HCT116 (cell line): ENCODE measurements around the gene IGF2R. TPM values are rescaled to one million over a fixed set of nuclear protein-coding genes. Genes with fewer than 3 reads are reported as not detected.

Experiments
- ATAC-seq: fragments of 200-7000 bp; cut with Tn5 transposase; 2 replicates; pipeline ENCODE4 v1.9.1; 2020; ENCODE audit warnings: mild to moderate bottlenecking, moderate library complexity
- BruUV-seq: library from RNA; stranded (reverse); fragments of 400-500 nt; replicated peaks from 2 replicates; lab custom pipeline; 2021; lab: Mats Ljungman, UMichigan
- CTCF ChIA-PET: fragments of 300-600 bp; sonication (Branson Sonifier 250); formaldehyde crosslinking; loops from one replicate; lab custom pipeline; 2021; ENCODE audit warnings: antibody characterized with exemption; lab: Charles Lee
- POLR2A ChIA-PET: fragments of 300-600, 350-600 bp; sonication (Branson Sonifier 250); formaldehyde crosslinking; loops from one replicate; lab custom pipeline; 2021; ENCODE audit warnings: antibody characterized with exemption; lab: Charles Lee
- RAD21 ChIA-PET, 2 experiments: fragments of 300-600 bp; sonication (Branson Sonifier 250); formaldehyde crosslinking; loops; one replicate each; lab custom pipeline; 2023; ENCODE audit warnings: low total read pairs in 2 of 2; ENCODE audit not compliant: uncharacterized antibody in 2 of 2, unreplicated experiment in 2 of 2, low non-redundant PET in 1 of 2; lab: Charles Lee
- DNase-seq: peaks from one replicate; pipeline ENCODE4 v3.0.0-alpha.2; 2010; ENCODE audit warnings: low read depth, low spot score
- H2AFZ ChIP-seq: fragments of 200-600 bp; shearing (Covaris generic), sonication (generic); 2 replicates; pipeline ENCODE4 v1.6.1; 2017; ENCODE audit warnings: low read depth, mixed run types, mixed read lengths, antibody characterized with exemption, low read length; ENCODE audit not compliant: poor library complexity, severe bottlenecking
- H3K27ac ChIP-seq: 2 replicates; pipeline ENCODE4 v1.5.1; 2012; ENCODE audit warnings: low read depth, low read length
- H3K27me3 ChIP-seq: fragments of 200-600 bp; sonication (generic); 2 replicates; pipeline ENCODE4 v1.6.1; 2016; ENCODE audit warnings: mixed run types, low read length, mixed read lengths; ENCODE audit not compliant: insufficient read depth
- H3K36me3 ChIP-seq, 2 experiments: fragments of 200-500 bp in 1 of 2; fragments of 200-600 bp in 1 of 2; sonication (Bioruptor generic) in 1 of 2; sonication (generic) in 1 of 2; 2 replicates each; pipeline versions ENCODE4 v1.5.1 to v1.6.1; 2014 to 2016; ENCODE audit warnings: low read length in 2 of 2, inconsistent platforms in 1 of 2, mixed read lengths in 1 of 2, mixed run types in 1 of 2; ENCODE audit not compliant: insufficient read depth in 2 of 2, control insufficient read depth in 1 of 2
- H3K4me1 ChIP-seq, 2 experiments: fragments of 200-600 bp in 1 of 2; sonication (generic) in 1 of 2; 2 replicates each; pipeline versions ENCODE4 v1.5.1 to v1.6.1; 2012 to 2017; ENCODE audit warnings: low read length in 2 of 2, inconsistent platforms in 1 of 2, mild to moderate bottlenecking in 1 of 2, mixed read lengths in 1 of 2, mixed run types in 1 of 2, moderate library complexity in 1 of 2; ENCODE audit not compliant: insufficient read depth in 2 of 2, control insufficient read depth in 1 of 2
- H3K4me2 ChIP-seq: fragments of 200-600 bp; sonication (generic); 2 replicates; pipeline ENCODE4 v1.6.1; 2017; ENCODE audit warnings: mixed run types, low read length, mixed read lengths
- H3K4me3 ChIP-seq, 2 experiments: fragments of 200-600 bp in 1 of 2; sonication (generic) in 1 of 2; replicated peaks in 1 of 2; 2 replicates each; pipeline ENCODE4 v1.5.1; 2011 to 2016; ENCODE audit warnings: low read length in 2 of 2, control low read depth in 1 of 2, low read depth in 1 of 2, mild to moderate bottlenecking in 1 of 2, mixed read lengths in 1 of 2, mixed run types in 1 of 2
- H3K79me2 ChIP-seq: fragments of 200-600 bp; sonication (generic); 2 replicates; pipeline ENCODE4 v1.6.1; 2017; ENCODE audit warnings: mild to moderate bottlenecking, mixed run types, low read length, moderate library complexity, mixed read lengths; ENCODE audit not compliant: insufficient read depth
- H3K9ac ChIP-seq: fragments of 200-600 bp; sonication (generic); 2 replicates; pipeline ENCODE4 v1.6.1; 2016; ENCODE audit warnings: low read length, mixed read lengths
- H3K9me2 ChIP-seq: fragments of 200-600 bp; sonication (generic), shearing (Covaris generic); 2 replicates; pipeline ENCODE4 v1.6.1; 2017; ENCODE audit warnings: mixed run types, mild to moderate bottlenecking, moderate library complexity; ENCODE audit not compliant: insufficient read depth
- H3K9me3 ChIP-seq, 2 experiments: fragments of 200-500 bp in 1 of 2; fragments of 200-600 bp in 1 of 2; sonication (Bioruptor generic) in 1 of 2; sonication (generic) in 1 of 2; 2 replicates each; pipeline ENCODE4 v1.6.1; 2014 to 2017; ENCODE audit warnings: low read length in 2 of 2, mixed read lengths in 2 of 2, inconsistent platforms in 1 of 2, low read depth in 1 of 2, mild to moderate bottlenecking in 1 of 2, mixed run types in 1 of 2, moderate library complexity in 1 of 2; ENCODE audit not compliant: control insufficient read depth in 1 of 2, insufficient read depth in 1 of 2
- H4K20me1 ChIP-seq: fragments of 200-600 bp; sonication (generic), shearing (Covaris generic); 2 replicates; pipeline ENCODE4 v1.6.1; 2017; ENCODE audit warnings: mixed run types, mild to moderate bottlenecking, moderate library complexity; ENCODE audit not compliant: insufficient read depth
- ATF3 ChIP-seq: IDR thresholded peaks from 2 replicates; pipeline ENCODE4 v1.6.1; 2012
- CBX3 ChIP-seq: IDR thresholded peaks from 2 replicates; pipeline ENCODE4 v1.6.1; 2012; ENCODE audit warnings: low read depth
- CEBPB ChIP-seq: IDR thresholded peaks from 2 replicates; pipeline ENCODE4 v1.6.1; 2012; ENCODE audit warnings: low read depth
- EGR1 ChIP-seq: IDR thresholded peaks from 2 replicates; pipeline ENCODE4 v1.6.1; 2012; ENCODE audit warnings: low read depth
- ELF1 ChIP-seq: IDR thresholded peaks from 2 replicates; pipeline ENCODE4 v1.6.1; 2012; ENCODE audit warnings: low read depth, borderline replicate concordance
- EZH2 ChIP-seq: fragments of 200-600 bp; sonication (generic); IDR thresholded peaks from 2 replicates; pipeline ENCODE4 v1.6.1; 2017; ENCODE audit warnings: antibody characterized with exemption, mixed run types
- EZH2phosphoT487 ChIP-seq: fragments of 200-600 bp; IDR thresholded peaks from 2 replicates; pipeline ENCODE4 v1.6.1; 2018; ENCODE audit warnings: antibody characterized with exemption, borderline replicate concordance
- MAX ChIP-seq: IDR thresholded peaks from 2 replicates; pipeline ENCODE4 v1.6.1; 2012
- POLR2AphosphoS5 ChIP-seq: IDR thresholded peaks from 2 replicates; pipeline ENCODE4 v1.6.1; 2011; ENCODE audit warnings: mild to moderate bottlenecking, low read depth, low read length, moderate library complexity
- RAD21 ChIP-seq: IDR thresholded peaks from 2 replicates; pipeline ENCODE4 v1.6.1; 2012; ENCODE audit warnings: low read depth, mild to moderate bottlenecking
- REST ChIP-seq: IDR thresholded peaks from 2 replicates; pipeline ENCODE4 v1.6.1; 2012; ENCODE audit warnings: low read depth
- SIN3A ChIP-seq: IDR thresholded peaks from 2 replicates; pipeline ENCODE4 v1.6.1; 2012; ENCODE audit warnings: low read depth
- SP1 ChIP-seq: IDR thresholded peaks from 2 replicates; pipeline ENCODE4 v1.6.1; 2012; ENCODE audit warnings: low read depth
- TCF7L2 ChIP-seq: IDR thresholded peaks from 2 replicates; pipeline ENCODE4 v1.7.0; 2011; ENCODE audit warnings: borderline replicate concordance, inconsistent platforms; ENCODE audit not compliant: insufficient read depth, insufficient read length; ENCODE audit errors: extremely low read depth
- YY1 ChIP-seq: IDR thresholded peaks from 2 replicates; pipeline ENCODE4 v1.6.1; 2011; ENCODE audit warnings: low read length, low read depth, moderate library complexity, mild to moderate bottlenecking; ENCODE audit not compliant: insufficient replicate concordance; ENCODE audit errors: extremely low read depth
- ZBTB33 ChIP-seq: IDR thresholded peaks from 2 replicates; pipeline ENCODE4 v1.6.1; 2011; ENCODE audit warnings: mild to moderate bottlenecking, low read length, moderate library complexity; ENCODE audit not compliant: insufficient replicate concordance; ENCODE audit errors: extremely low read depth
- ZFX ChIP-seq: fragments of 450-650 bp; IDR thresholded peaks from 2 replicates; pipeline ENCODE4 v1.6.1; 2017
- ZNF274 ChIP-seq: fragments of 200-500 bp; sonication (Bioruptor generic); IDR thresholded peaks from 2 replicates; pipeline ENCODE4 v1.6.1; 2014; ENCODE audit warnings: mild to moderate bottlenecking, low read depth, low read length, inconsistent platforms
- intact Hi-C: fragments of 100-400 bp; cut with micrococcal nuclease; formaldehyde crosslinking; loops from 2 replicates; pipeline ENCODE4 v1.10.0; 2022
- total RNA-seq: library from RNA; stranded (reverse); gene quantifications from one replicate; pipeline ENCODE4 v1.2.1, GENCODE V29; 2021; ENCODE audit not compliant: unreplicated experiment
- TF ChIP-seq, protein P1 (sequence below), 3 experiments: fragments of 200-600 bp in 1 of 3; sonication (generic) in 1 of 3; IDR thresholded peaks in 2 of 3; conservative IDR thresholded peaks in 1 of 3; 2 replicates each; pipeline ENCODE4 v1.5.1; 2012 to 2017; ENCODE audit warnings: low read depth in 2 of 3, low read length in 2 of 3, antibody characterized with exemption in 1 of 3, borderline replicate concordance in 1 of 3, control low read depth in 1 of 3, mild to moderate bottlenecking in 1 of 3, mixed read lengths in 1 of 3, mixed run types in 1 of 3, moderate library complexity in 1 of 3; ENCODE audit not compliant: insufficient read depth in 1 of 3

Gene IGF2R
- total RNA-seq, 1 experiment from 2014 or later = 37.0 TPM

GRCh38 chr6:160089534-160089897 is 120.6 kb downstream of the IGF2R start:
- CTCF ChIA-PET = no interaction called here
- no peaks in the 10 kb centered on the region for H3K4me1 ChIP-seq
- no peak overlapping the region for H3K4me2 ChIP-seq
- DNase-seq (no peak), ATAC-seq (no peak)
- H3K27ac ChIP-seq = no peak overlapping the region
- RAD21 ChIA-PET = no interaction called here
- no peaks in the 10 kb centered on the region for H3K9me3 ChIP-seq
- no peaks in the 10 kb centered on the region for H3K9me2 ChIP-seq
- H3K79me2 ChIP-seq = no peaks in the 10 kb centered on the region
- H4K20me1 ChIP-seq = no peaks in the 10 kb centered on the region
- peaks cover 10 to 27% of the 10 kb centered on the region in 2 experiments; a peak in 3 of 4 replicates for H3K36me3 ChIP-seq
- no peaks in the 10 kb centered on the region for H3K27me3 ChIP-seq
- no peak overlapping the region for H3K4me3 ChIP-seq
- no peak overlapping the region for H3K9ac ChIP-seq
- TF ChIP-seq CBX3 = no peak
- TF ChIP-seq CEBPB = no peak
- TF ChIP-seq ZFX = no peak
- no peak for TF ChIP-seq ZNF274
- no peak for TF ChIP-seq SIN3A
- no peak for TF ChIP-seq YY1
- TF ChIP-seq RAD21 = no peak
- TF ChIP-seq EZH2phosphoT487 = no peak
- TF ChIP-seq ZBTB33 = no peak
- no peak for TF ChIP-seq REST
- TF ChIP-seq SP1 = no peak
- TF ChIP-seq ATF3 = no peak
- no peak for TF ChIP-seq ELF1
- TF ChIP-seq, protein P1, sequence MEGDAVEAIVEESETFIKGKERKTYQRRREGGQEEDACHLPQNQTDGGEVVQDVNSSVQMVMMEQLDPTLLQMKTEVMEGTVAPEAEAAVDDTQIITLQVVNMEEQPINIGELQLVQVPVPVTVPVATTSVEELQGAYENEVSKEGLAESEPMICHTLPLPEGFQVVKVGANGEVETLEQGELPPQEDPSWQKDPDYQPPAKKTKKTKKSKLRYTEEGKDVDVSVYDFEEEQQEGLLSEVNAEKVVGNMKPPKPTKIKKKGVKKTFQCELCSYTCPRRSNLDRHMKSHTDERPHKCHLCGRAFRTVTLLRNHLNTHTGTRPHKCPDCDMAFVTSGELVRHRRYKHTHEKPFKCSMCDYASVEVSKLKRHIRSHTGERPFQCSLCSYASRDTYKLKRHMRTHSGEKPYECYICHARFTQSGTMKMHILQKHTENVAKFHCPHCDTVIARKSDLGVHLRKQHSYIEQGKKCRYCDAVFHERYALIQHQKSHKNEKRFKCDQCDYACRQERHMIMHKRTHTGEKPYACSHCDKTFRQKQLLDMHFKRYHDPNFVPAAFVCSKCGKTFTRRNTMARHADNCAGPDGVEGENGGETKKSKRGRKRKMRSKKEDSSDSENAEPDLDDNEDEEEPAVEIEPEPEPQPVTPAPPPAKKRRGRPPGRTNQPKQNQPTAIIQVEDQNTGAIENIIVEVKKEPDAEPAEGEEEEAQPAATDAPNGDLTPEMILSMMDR (IDR thresholded peaks at IDR 0.05 in 2 of 3, conservative IDR thresholded peaks at IDR 0.05 in 1 of 3; ENCODE audit: borderline replicate concordance in 1 of 3, insufficient read depth in 1 of 3, low read depth in 2 of 3, low read length in 2 of 3) = no peak
- TF ChIP-seq POLR2AphosphoS5 = no peak
- TF ChIP-seq MAX = no peak
- no peak for TF ChIP-seq EGR1
- TF ChIP-seq TCF7L2 = no peak
- no peak for TF ChIP-seq EZH2
- POLR2A ChIA-PET = no interaction called here
- H2AFZ ChIP-seq = no peak overlapping the region
- no TSS peak for BruUV-seq
- intact Hi-C loops = no loop called here
